Mammary epithelial cell (primary cell): Measurements from ENCODE around the gene MCF2L.

Experiments
- EZH2 ChIP-seq: IDR thresholded peaks from 2 replicates; pipeline ENCODE4 v1.6.1; 2012; ENCODE audit warnings: low read length, inconsistent platforms, borderline replicate concordance
- TF ChIP-seq, protein P1 (sequence below), 2 donors: IDR thresholded peaks in 1 of 2; conservative IDR thresholded peaks in 1 of 2; 2 replicates each; pipeline ENCODE4 v1.5.1; 2011 to 2012; ENCODE audit warnings: inconsistent platforms in 2 of 2, low read length in 2 of 2, mild to moderate bottlenecking in 2 of 2, control low read depth in 1 of 2, low read depth in 1 of 2; ENCODE audit not compliant: insufficient read depth in 1 of 2; ENCODE audit errors: extremely low read depth in 1 of 2

DNA sequence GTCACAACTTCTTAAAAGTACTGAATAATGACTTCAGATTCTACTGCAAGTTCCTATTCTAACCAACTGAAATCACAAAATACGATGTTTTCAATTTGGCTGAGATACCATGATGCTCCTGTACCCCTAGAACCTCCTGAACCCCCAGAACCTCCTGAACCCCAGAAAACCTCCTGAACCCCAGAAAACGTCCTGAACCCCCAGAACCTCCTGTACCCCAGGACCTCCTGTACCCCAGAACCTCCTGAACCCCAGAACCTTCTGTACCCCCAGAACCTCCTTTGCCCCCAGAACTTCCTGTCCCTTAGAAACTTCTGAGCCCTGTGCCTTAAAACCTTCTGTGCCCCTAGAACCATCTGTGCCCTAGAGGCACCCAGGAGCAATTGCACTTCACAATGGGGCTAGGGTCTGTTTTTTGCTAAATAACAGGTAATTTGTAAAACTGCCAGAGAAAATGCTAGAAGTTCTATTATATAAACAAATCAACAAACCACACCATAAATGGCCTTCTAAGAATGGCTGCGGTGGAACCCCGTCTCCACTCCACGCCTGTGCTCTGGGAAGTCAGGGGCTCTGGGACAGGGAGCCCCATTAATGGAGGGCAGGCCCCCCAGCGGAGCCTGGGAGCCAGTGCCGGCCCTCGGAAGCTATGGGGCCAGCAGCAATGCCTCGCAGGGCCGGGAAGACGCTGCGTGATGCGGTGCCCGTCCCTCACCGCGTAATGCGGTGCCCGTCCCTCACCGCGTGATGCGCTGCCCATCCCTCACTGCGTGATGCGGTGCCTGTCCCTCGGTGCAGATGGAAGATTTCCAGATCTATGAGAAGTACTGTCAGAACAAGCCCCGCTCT lies 115.3 kb downstream of the MCF2L start:
- no peak for TF ChIP-seq EZH2
- TF ChIP-seq, protein P1, sequence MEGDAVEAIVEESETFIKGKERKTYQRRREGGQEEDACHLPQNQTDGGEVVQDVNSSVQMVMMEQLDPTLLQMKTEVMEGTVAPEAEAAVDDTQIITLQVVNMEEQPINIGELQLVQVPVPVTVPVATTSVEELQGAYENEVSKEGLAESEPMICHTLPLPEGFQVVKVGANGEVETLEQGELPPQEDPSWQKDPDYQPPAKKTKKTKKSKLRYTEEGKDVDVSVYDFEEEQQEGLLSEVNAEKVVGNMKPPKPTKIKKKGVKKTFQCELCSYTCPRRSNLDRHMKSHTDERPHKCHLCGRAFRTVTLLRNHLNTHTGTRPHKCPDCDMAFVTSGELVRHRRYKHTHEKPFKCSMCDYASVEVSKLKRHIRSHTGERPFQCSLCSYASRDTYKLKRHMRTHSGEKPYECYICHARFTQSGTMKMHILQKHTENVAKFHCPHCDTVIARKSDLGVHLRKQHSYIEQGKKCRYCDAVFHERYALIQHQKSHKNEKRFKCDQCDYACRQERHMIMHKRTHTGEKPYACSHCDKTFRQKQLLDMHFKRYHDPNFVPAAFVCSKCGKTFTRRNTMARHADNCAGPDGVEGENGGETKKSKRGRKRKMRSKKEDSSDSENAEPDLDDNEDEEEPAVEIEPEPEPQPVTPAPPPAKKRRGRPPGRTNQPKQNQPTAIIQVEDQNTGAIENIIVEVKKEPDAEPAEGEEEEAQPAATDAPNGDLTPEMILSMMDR (conservative IDR thresholded peaks at IDR 0.05 in 1 of 2, IDR thresholded peaks at IDR 0.05 in 1 of 2; ENCODE audit: extremely low read depth in 1 of 2, insufficient read depth in 1 of 2, low read depth in 1 of 2, low read length in 2 of 2), result no peak
